HG03060 (cell line): ENCODE measurements around the gene CP.
"Not testable (repeated sequence)": the region's sequence is repeated elsewhere in the genome, so short reads cannot be mapped to it uniquely, and the experiment has no call there.

Source experiments
- ATAC-seq: cut with Tn5 transposase; IDR thresholded peaks from one replicate; pipeline ENCODE4 v1.9.1; 2021; ENCODE audit warnings: low read depth, moderate number of reproducible peaks; ENCODE audit not compliant: unreplicated experiment

Gene CP

DNA sequence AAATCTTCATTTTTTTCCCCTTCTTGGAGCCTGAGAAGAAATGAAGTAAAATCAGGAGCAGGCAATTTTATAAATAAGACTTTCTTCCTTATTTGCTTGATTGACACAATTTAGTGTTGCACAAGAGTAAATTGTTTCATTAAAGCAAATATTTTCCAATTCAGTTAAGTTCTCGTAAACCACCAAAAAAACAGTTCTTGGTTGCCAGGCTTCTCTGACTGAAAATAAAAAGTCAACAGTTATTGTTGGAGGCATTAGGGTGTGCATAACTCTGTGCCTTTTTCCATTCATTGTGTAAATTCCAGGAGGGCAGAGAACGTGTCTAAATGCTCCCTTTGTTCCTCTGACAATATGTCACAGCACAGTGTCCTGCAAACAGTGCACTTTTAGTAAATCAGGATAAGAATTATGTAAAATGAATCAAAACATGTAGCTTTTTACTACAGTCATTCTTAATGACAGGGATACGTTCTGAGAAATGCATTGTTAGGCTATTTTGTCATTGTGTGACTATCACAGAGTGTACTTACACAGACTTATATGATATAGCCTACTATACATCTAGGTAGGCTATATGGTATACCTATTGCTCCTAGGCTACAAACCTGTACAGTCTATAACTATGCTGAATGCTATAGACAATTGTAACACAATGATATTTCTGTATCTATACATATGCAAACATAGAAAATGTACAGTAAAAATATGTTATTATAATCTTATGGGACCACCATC, at the start of gene CP:
CP (minus strand) TSS at position 47 of the 735 bp plus-strand sequence; CDS start at position 10, 37 bp downstream.
- ATAC-seq = no peak

DNA sequence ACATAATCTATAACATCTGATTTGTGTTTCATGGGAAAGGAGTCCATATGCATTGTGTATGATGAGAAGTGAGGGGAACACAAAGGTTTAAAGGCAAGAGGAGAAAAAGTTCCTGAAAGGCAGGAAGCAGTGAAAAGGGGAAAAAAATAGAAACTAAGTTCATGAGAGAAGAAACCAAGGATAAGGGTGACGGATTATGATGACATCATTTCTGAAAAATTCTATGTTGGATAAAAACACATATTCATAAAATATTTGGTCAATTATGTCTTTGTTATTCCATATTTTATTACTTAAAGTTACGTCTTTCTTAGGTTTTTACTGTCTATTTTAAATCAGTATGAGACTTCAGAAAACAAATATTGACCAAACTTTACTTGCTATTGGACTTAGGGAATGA, 48.6 kb upstream of the CP start:
- no peak for ATAC-seq

- ATAC-seq = no peak
These were observed 48.1 kb upstream of the CP start for GRCh38 chr3:149269687-149270086.

DNA sequence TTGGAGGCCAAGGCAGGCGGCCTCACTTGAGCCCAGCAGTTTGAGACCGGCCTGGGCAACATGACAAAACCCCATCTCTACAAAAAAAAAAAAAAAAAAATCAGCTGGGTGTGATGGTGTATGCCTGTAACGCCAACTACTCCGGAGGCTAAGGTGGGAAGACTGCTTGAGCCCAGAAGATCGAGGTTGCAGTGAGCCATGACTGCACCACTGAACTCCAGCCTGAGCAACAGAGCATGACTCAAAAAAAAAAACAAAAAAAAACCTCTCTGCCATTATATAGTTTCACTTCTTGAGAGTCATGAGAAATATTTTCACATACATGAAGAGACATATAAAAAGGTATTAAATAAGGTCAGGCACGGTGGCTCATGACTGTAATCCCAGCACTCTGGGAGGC, 45.9 kb upstream of the CP start:
- ATAC-seq = no peak

- no peak for ATAC-seq
These were observed 45.1 kb upstream of the CP start for GRCh38 chr3:149266736-149267135.

DNA sequence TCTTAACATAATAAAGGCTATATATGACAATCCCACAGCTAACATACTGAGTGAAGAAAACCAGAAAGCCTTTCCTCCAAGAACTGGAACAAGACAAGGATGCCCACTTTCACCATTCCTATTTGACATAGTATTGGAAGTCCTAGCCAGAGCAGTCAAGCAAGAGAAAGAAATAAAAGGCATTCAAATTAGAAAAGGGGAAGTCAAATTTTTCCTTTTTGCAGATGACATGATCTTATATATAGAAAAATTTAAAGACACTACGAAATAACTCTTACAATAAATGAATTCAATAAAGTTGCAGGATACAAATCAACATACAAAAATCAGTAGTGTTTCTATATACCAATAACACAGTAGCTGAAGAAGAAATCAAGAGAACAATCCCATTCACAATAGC, 42.2 kb upstream of the CP start:
- ATAC-seq = no peak

- no peak for ATAC-seq
These were observed 37.1 kb upstream of the CP start for GRCh38 chr3:149258714-149259113.

DNA sequence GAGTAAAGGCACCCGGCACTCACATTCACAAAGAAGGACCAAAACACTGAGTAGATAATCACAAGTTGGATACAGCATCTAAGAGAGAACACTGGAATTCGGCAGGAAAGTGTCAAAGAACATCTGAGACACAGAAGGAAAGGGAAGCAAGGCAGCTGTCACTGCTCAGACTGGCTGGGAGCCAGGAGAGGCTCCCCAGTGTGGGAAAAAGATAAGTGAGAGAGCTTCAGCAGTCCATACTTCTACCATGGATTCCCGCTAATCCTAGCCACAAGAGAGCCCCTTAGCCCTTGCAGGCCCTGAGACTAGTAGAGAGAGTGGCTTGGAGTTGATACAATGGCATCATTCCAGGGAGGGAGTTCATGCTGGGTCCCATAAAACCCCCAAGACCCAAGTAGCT, 36.7 kb upstream of the CP start:
- ATAC-seq = no peak

DNA sequence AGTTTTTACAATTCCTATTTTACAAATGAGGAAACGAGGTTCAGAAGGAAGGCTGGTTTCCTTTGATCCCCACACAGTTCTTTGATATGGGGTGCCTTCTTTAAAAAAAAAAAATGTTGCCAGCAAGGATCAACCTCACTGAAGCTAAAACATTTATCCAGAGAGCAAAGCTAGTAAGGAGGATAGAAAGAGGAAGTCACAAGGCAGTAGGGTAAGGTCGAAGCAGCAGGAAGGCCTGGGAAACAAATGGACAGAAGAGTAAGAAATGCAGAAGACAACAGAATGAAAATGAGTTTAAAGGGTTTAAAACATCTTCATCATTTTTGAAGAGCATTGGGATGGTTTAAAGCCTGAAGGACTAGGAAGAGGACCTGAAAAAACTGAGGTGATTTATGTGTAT, 30.6 kb upstream of the CP start:
- no peak for ATAC-seq

GRCh38 chr3:149251186-149251585, 29.6 kb upstream of the CP start:
- ATAC-seq = no peak

GRCh38 chr3:149247929-149248691, 26.5 kb upstream of the CP start:
- peak; percentile 43 for ATAC-seq

- no peak for ATAC-seq
These were observed 25.5 kb upstream of the CP start for GRCh38 chr3:149247008-149247710.

DNA sequence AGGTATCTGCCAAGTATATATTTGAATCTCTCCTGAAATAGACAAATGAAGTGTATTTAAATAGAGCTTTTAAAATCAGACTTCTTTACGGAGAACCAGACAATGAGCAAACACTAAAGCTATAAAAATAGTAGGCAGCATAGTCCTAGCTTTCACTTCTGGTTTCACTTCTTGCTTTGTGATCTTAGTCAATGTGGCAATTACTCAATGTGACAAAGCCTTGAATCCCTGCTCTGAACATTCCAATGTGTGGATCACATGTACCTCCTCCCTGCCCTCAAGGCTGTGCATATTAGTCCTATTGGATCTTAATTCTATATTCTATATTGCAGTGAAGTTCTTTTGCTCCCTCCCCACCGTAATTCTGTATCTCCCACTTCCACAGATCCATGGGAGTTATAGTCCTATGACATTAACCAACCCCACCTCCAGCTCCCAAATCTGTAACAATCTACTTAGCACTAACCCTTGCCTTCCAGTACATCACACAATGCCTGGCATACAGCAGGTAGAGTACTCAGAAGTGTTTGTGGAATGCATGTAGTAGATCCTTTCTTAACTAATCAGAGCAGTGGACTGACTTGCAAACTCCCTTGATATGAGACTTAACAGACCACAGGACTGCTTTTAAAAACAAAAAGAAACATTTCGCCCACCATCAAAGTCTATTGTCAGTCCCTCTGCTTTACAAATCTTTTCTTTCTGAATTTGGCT, 24.3 kb upstream of the CP start:
- ATAC-seq = peak; percentile 74

GRCh38 chr3:149243540-149243939, 21.9 kb upstream of the CP start:
- ATAC-seq = peak; percentile 27

- no peak for ATAC-seq
These were observed 17.8 kb upstream of the CP start for GRCh38 chr3:149239357-149239936.

DNA sequence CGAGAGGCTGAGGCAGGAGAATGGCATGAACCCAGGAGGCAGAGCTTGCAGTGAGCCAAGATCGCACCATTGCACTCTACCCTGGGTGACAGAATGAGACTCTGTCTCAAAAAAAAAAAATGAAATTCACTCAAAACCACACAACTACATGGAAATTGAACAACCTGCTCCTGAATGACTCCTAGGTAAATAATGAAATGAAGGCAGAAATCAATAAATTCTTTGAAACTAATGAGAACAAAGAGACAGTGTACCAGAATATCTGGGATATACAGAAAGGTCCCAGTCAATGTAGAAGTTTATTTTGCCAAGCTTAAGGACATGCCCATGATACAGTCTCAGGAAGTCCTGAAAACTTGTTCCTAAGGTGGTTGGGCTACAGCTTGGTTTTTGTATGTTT, 16.6 kb upstream of the CP start:
- not testable (repeated sequence) for ATAC-seq

GRCh38 chr3:149235599-149236424, 14.2 kb upstream of the CP start:
- ATAC-seq = no peak

GRCh38 chr3:149234671-149235245, 13.1 kb upstream of the CP start:
- no peak for ATAC-seq

- ATAC-seq = no peak
These were observed 11.7 kb upstream of the CP start for GRCh38 chr3:149233323-149233722.
